KMS-11 (cell line): Measurements from ENCODE around the gene IQSEC1.

ENCODE experiments used
- H2AFZ ChIP-seq: fragments of 200-600 bp; sonication (generic); 2 replicates; pipeline ENCODE4 v1.6.1; 2016; ENCODE audit warnings: antibody characterized with exemption, mixed run types, low read depth
- H3K27ac ChIP-seq: fragments of 200-600 bp; sonication (generic); 2 replicates; pipeline ENCODE4 v1.6.1; 2016; ENCODE audit warnings: mild to moderate bottlenecking, mixed run types
- H3K27me3 ChIP-seq: fragments of 200-600 bp; sonication (generic); 2 replicates; pipeline ENCODE4 v1.6.1; 2017; ENCODE audit warnings: mild to moderate bottlenecking, low read depth, mixed run types, moderate library complexity; ENCODE audit not compliant: insufficient read depth
- H3K36me3 ChIP-seq: fragments of 200-600 bp; sonication (generic); 2 replicates; pipeline ENCODE4 v1.6.1; 2017; ENCODE audit warnings: mild to moderate bottlenecking, mixed run types; ENCODE audit not compliant: insufficient read depth
- H3K4me1 ChIP-seq: fragments of 200-600 bp; sonication (generic); 2 replicates; pipeline ENCODE4 v1.6.1; 2016; ENCODE audit warnings: mild to moderate bottlenecking, low read depth, mixed run types; ENCODE audit not compliant: poor library complexity, severe bottlenecking
- H3K4me2 ChIP-seq: fragments of 200-600 bp; sonication (generic); 2 replicates; pipeline ENCODE4 v1.7.0; 2016; ENCODE audit warnings: mild to moderate bottlenecking, mixed run types
- H3K4me3 ChIP-seq: fragments of 200-600 bp; sonication (generic); IDR thresholded peaks from 2 replicates; pipeline ENCODE4 v1.6.1; 2017; ENCODE audit warnings: low read depth, low read length, mixed read lengths; ENCODE audit not compliant: insufficient read depth
- H3K79me2 ChIP-seq: fragments of 200-600 bp; sonication (generic); 2 replicates; pipeline ENCODE4 v1.6.1; 2016; ENCODE audit warnings: low read depth, mixed run types; ENCODE audit not compliant: insufficient read depth
- H3K9ac ChIP-seq: fragments of 200-600 bp; sonication (generic); 2 replicates; pipeline ENCODE4 v1.6.1; 2016; ENCODE audit warnings: mild to moderate bottlenecking, mixed run types
- H4K20me1 ChIP-seq: fragments of 200-600 bp; sonication (generic); 2 replicates; pipeline ENCODE4 v1.6.1; 2016; ENCODE audit warnings: mild to moderate bottlenecking, mixed run types; ENCODE audit not compliant: insufficient read depth
- CTCF ChIP-seq: fragments of 200-600 bp; sonication (generic); conservative IDR thresholded peaks from 2 replicates; pipeline ENCODE4 v1.6.1; 2017; ENCODE audit warnings: low read depth, mild to moderate bottlenecking, antibody characterized with exemption, low read length, moderate library complexity, mixed read lengths

IQSEC1 gene

GRCh38 chr3:12960497-12960896, 112.7 kb downstream of the IQSEC1 start:
- Histone ChIP-seq H4K20me1 (no peaks in the 10 kb centered on the region), H2AFZ (no peak overlapping the region), H3K9ac (no peak overlapping the region), H3K4me1 (no peaks in the 10 kb centered on the region), H3K36me3 (no peaks in the 10 kb centered on the region), H3K27me3 (no peaks in the 10 kb centered on the region), H3K27ac (no peak overlapping the region), H3K4me3 (no peak overlapping the region), H3K79me2 (no peaks in the 10 kb centered on the region), H3K4me2 (no peak overlapping the region)
- no peak for TF ChIP-seq CTCF

- Histone ChIP-seq H3K4me1 (no peaks in the 10 kb centered on the region), H2AFZ (no peak overlapping the region), H4K20me1 (no peaks in the 10 kb centered on the region), H3K27ac (no peak overlapping the region), H3K4me3 (no peak overlapping the region), H3K36me3 (no peaks in the 10 kb centered on the region), H3K27me3 (no peaks in the 10 kb centered on the region), H3K9ac (no peak overlapping the region), H3K79me2 (no peaks in the 10 kb centered on the region), H3K4me2 (no peak overlapping the region)
- no peak for TF ChIP-seq CTCF
Measured at GRCh38 chr3:12959838-12960378, 113.3 kb downstream of the IQSEC1 start.

GRCh38 chr3:12959410-12959809, 113.8 kb downstream of the IQSEC1 start:
- Histone ChIP-seq H3K9ac (no peak overlapping the region), H3K79me2 (no peaks in the 10 kb centered on the region), H3K36me3 (no peaks in the 10 kb centered on the region), H4K20me1 (no peaks in the 10 kb centered on the region), H3K4me2 (no peak overlapping the region), H2AFZ (no peak overlapping the region), H3K4me3 (no peak overlapping the region), H3K4me1 (no peaks in the 10 kb centered on the region), H3K27ac (no peak overlapping the region), H3K27me3 (no peaks in the 10 kb centered on the region)
- TF ChIP-seq CTCF = no peak

- H3K27ac ChIP-seq = no peak overlapping the region
- no peak overlapping the region for H3K4me2 ChIP-seq
- no peaks in the 10 kb centered on the region for H4K20me1 ChIP-seq
- no peak overlapping the region for H3K4me3 ChIP-seq
- no peak for TF ChIP-seq CTCF
- H3K27me3 ChIP-seq = no peaks in the 10 kb centered on the region
- H3K36me3 ChIP-seq = no peaks in the 10 kb centered on the region
- H3K9ac ChIP-seq = no peak overlapping the region
- H3K79me2 ChIP-seq = no peaks in the 10 kb centered on the region
- H3K4me1 ChIP-seq = no peaks in the 10 kb centered on the region
- H2AFZ ChIP-seq = no peak overlapping the region
Measured at GRCh38 chr3:12957824-12958792, 115.1 kb downstream of the IQSEC1 start.
